ENCODE results near the gene MAML1. TPM values are rescaled to one million over a fixed set of nuclear protein-coding genes. Genes with fewer than 3 reads are reported as not detected.

The MAML1 gene
- polyA plus RNA-seq, 1 of the 3 experiments (the other 2 are of a cell fraction), result 8.1 TPM

DNA sequence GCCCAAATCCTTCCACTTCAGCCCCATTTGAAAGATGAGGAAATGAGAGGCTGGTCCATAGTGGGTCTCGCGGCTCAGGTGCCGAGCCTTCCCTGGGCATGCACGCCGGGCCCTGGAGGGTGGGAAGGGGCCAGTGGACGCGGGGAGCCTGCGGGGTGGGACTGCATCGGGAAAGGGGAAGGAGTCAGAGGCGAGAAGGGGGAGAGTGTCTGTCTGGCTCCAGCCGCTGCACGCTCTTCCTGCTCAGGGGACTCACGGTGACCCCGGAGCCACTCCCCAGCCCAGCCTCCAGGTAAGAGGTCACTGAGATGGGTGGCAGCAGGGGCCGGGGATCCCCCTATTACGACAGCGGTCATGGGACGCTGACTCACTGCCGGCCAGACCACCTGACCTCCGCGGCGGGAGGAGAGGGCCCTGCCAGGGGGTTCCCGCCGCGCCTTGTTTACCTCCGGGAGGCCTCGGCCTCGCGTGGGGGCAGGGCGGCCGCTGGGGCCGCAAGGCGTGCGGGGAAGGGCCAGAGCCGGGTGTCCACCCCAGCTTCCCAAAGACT, 86.2 kb downstream of the MAML1 start:
- peaks cover 22 to 36% of the 10 kb centered on the region in 2 experiments for H3K4me1 ChIP-seq (ENCODE audit: control insufficient read depth in 1 of 2, insufficient read depth in 2 of 2, low read depth in 1 of 2, low read length in 1 of 2)
- ChIA-PET POLR2A (interaction anchor here (1.7 kb wide), 1 partner anchor 22 kb away, joined by 4 read pairs; no protein-coding TSS in a partner anchor), CTCF (interaction anchor here (1.6 kb wide), 1 partner anchor 21 kb away, joined by 4 read pairs; no protein-coding TSS in a partner anchor)
- H3K4me3 ChIP-seq (ENCODE audit: low read depth in 2 of 2, low read length in 1 of 2), result peak overlapping the region in 1 of 2 experiments; percentile 32; a peak in 3 of 4 replicates
- no peaks in the 10 kb centered on the region for H3K9me3 ChIP-seq
- H3K27ac ChIP-seq (ENCODE audit: low read depth in 2 of 2, low read length in 1 of 2), result peak overlapping the region; percentile 84 to 94
- H3K9me2 ChIP-seq, result no peaks in the 10 kb centered on the region
- H3K9ac ChIP-seq, result peak overlapping the region; percentile 97; the same call in 1 of the 2 replicates
- H3K36me3 ChIP-seq (replicated peaks in 1 of 2; ENCODE audit: control insufficient read depth in 1 of 2, insufficient read depth in 2 of 2, low read length in 1 of 2), result peaks cover 18% of the 10 kb centered on the region in 2 experiments
- 7% methylated on average over 15 of the region's 35 CpGs for WGBS (ENCODE audit: low lambda C conversion rate)
- H4K20me1 ChIP-seq (ENCODE audit: insufficient read depth), result peaks cover 28% of the 10 kb centered on the region
- H3K4me2 ChIP-seq, result peak overlapping the region; percentile 75; the same call in 1 of the 2 replicates
- peaks cover 13% of the 10 kb centered on the region for H3F3A ChIP-seq (replicated peaks; ENCODE audit: insufficient read depth)
- peak overlapping the region; percentile 67; the same call in 1 of the 2 replicates for H2AFZ ChIP-seq (ENCODE audit: low read depth)
- peaks cover 36% of the 10 kb centered on the region for H3K79me2 ChIP-seq (ENCODE audit: insufficient read depth)
- TF ChIP-seq TCF12 (IDR thresholded peaks at IDR 0.05) (peak; percentile 52; the same call in 1 of the 2 replicates), RCOR1 (IDR thresholded peaks at IDR 0.05; ENCODE audit: low read length) (no peak), NFIC (IDR thresholded peaks at IDR 0.05; ENCODE audit: borderline replicate concordance) (peak; percentile 26; the same call in 1 of the 2 replicates), RXRA (IDR thresholded peaks at IDR 0.05; ENCODE audit: borderline replicate concordance, low read depth) (peak; percentile 92), MXI1 (IDR thresholded peaks at IDR 0.05; ENCODE audit: low read depth, low read length) (0 out of 2 replicates have a peak, but pooled peaks have one; percentile 15), FOSL2 (IDR thresholded peaks at IDR 0.05; ENCODE audit: borderline replicate concordance, low read depth) (peak; percentile 84; the same call in 1 of the 2 replicates), TAF1 (IDR thresholded peaks at IDR 0.05; ENCODE audit: borderline replicate concordance, low read depth, low read length) (peak; percentile 19; the same call in 1 of the 2 replicates), CHD2 (IDR thresholded peaks at IDR 0.05; ENCODE audit: low read length, partially characterized antibody) (peak; percentile 91), FOXJ3 (CRISPR knock-in tag; IDR thresholded peaks at IDR 0.05) (no peak), JUND (IDR thresholded peaks at IDR 0.05) (peak; percentile 74), EP300 (IDR thresholded peaks at IDR 0.05; ENCODE audit: borderline replicate concordance in 1 of 2, low read depth in 1 of 2, low read length in 1 of 2) (peak; percentile 45 to 74; a peak in 2 of 4 replicates), NRF1 (IDR thresholded peaks at IDR 0.05; ENCODE audit: low read depth, low read length) (no peak), SIN3A (IDR thresholded peaks at IDR 0.05; ENCODE audit: borderline replicate concordance, low read depth, low read length) (peak; percentile 85; the same call in 1 of the 2 replicates), MEF2A (IDR thresholded peaks at IDR 0.05; ENCODE audit: borderline replicate concordance, low read depth) (no peak)
- TF ChIP-seq, protein P1, sequence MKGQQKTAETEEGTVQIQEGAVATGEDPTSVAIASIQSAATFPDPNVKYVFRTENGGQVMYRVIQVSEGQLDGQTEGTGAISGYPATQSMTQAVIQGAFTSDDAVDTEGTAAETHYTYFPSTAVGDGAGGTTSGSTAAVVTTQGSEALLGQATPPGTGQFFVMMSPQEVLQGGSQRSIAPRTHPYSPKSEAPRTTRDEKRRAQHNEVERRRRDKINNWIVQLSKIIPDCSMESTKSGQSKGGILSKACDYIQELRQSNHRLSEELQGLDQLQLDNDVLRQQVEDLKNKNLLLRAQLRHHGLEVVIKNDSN (IDR thresholded peaks at IDR 0.05; ENCODE audit: borderline replicate concordance, low read depth), result peak; percentile 93
- TF ChIP-seq, protein P2, sequence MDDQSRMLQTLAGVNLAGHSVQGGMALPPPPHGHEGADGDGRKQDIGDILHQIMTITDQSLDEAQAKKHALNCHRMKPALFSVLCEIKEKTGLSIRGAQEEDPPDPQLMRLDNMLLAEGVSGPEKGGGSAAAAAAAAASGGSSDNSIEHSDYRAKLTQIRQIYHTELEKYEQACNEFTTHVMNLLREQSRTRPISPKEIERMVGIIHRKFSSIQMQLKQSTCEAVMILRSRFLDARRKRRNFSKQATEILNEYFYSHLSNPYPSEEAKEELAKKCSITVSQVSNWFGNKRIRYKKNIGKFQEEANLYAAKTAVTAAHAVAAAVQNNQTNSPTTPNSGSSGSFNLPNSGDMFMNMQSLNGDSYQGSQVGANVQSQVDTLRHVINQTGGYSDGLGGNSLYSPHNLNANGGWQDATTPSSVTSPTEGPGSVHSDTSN (IDR thresholded peaks at IDR 0.05), result peak; percentile 54; the same call in 1 of the 2 replicates
- TF ChIP-seq, protein P3, sequence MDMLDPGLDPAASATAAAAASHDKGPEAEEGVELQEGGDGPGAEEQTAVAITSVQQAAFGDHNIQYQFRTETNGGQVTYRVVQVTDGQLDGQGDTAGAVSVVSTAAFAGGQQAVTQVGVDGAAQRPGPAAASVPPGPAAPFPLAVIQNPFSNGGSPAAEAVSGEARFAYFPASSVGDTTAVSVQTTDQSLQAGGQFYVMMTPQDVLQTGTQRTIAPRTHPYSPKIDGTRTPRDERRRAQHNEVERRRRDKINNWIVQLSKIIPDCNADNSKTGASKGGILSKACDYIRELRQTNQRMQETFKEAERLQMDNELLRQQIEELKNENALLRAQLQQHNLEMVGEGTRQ (IDR thresholded peaks at IDR 0.05; ENCODE audit: borderline replicate concordance, low read depth, low read length), result peak; percentile 51; the same call in 1 of the 2 replicates
- TF ChIP-seq, protein P4, sequence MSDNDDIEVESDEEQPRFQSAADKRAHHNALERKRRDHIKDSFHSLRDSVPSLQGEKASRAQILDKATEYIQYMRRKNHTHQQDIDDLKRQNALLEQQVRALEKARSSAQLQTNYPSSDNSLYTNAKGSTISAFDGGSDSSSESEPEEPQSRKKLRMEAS (IDR thresholded peaks at IDR 0.05; ENCODE audit: low read depth), result no peak; the same call in 1 of the 2 replicates
- no peaks in the 10 kb centered on the region for H3K27me3 ChIP-seq (ENCODE audit: insufficient read depth)
- DNase-seq, result peak; percentile 88

All from SK-N-SH (cell line).